Tibial nerve (tissue), 4 donors: ENCODE measurements around the gene CNTF.
"Not testable (repeated sequence)": the region's sequence is repeated elsewhere in the genome, so short reads cannot be mapped to it uniquely, and the experiment has no call there.

ENCODE experiments used
- CTCF ChIP-seq, 5 experiments: fragments of 200-600 bp in 3 of 5; fragments of 450-650 bp in 2 of 5; sonication (generic) in 3 of 5; IDR thresholded peaks; one replicate each; pipeline ENCODE4 v1.5.1; 2016 to 2019; ENCODE audit warnings: antibody characterized with exemption in 5 of 5, mild to moderate bottlenecking in 3 of 5, moderate library complexity in 2 of 5
- EP300 ChIP-seq, 2 donors: sonication (generic); formaldehyde crosslinking; IDR thresholded peaks; one replicate each; pipeline ENCODE4 v1.6.1; 2017; ENCODE audit warnings: antibody characterized with exemption in 2 of 2, mild to moderate bottlenecking in 1 of 2
- POLR2A ChIP-seq, 2 donors: fragments of 450-650 bp; IDR thresholded peaks; one replicate each; pipeline ENCODE4 v1.6.1; 2017; ENCODE audit warnings: antibody characterized with exemption in 2 of 2, mild to moderate bottlenecking in 2 of 2, moderate library complexity in 2 of 2

- not testable (repeated sequence) for TF ChIP-seq CTCF, POLR2A, EP300 (IDR thresholded peaks at IDR 0.05)
Measured at GRCh38 chr11:58572906-58573305, 49.6 kb upstream of the CNTF start.
